ENCODE measurements around the gene SRRM4. TPM values are rescaled to one million over a fixed set of nuclear protein-coding genes. Genes with fewer than 3 reads are reported as not detected.

Gene SRRM4
- total RNA-seq, 1 experiment from 2014 or later: 0.02 TPM

DNA sequence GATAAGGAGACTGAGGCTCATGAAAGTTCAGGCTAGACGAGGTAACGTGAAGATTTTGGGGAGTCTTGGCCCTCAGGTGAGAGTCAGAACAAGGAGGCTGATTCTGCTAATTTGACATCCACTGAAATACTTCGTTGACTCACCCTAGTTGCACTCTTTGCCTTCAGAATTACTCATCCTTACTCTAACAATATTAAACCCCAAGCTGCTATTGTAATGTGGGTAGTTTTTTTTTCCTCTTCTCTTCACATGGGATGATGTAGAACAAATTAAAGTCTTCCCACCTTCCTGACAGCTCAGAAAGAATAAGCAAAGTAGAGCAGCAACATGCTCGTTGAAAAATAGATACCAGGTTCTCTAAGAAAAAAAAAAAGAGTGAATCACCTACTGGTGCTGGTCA, 22.0 kb upstream of the SRRM4 start:
- no TSS peak for BruUV-seq (replicated peaks)
- H3K4me3 ChIP-seq (replicated peaks in 1 of 2; ENCODE audit: low read depth in 1 of 2, low read length in 2 of 2): no peak overlapping the region
- no peaks in the 10 kb centered on the region for H3K9me3 ChIP-seq (ENCODE audit: control insufficient read depth in 1 of 2, insufficient read depth in 1 of 2, low read depth in 1 of 2, low read length in 2 of 2)
- ChIA-PET POLR2A (no interaction called here), CTCF (no interaction called here), RAD21 (ENCODE audit: low non-redundant PET in 1 of 2, low total read pairs in 2 of 2, uncharacterized antibody in 2 of 2, unreplicated experiment in 2 of 2) (no interaction called here)
- intact Hi-C loops (cut with micrococcal nuclease): no loop called here
- no peak for DNase-seq (ENCODE audit: low read depth, low spot score)
- H3K9me2 ChIP-seq (ENCODE audit: insufficient read depth): no peaks in the 10 kb centered on the region
- ATAC-seq: no peak
- H3K4me1 ChIP-seq (ENCODE audit: control insufficient read depth in 1 of 2, insufficient read depth in 2 of 2, low read length in 2 of 2): no peaks in the 10 kb centered on the region
- H3K9ac ChIP-seq (ENCODE audit: low read length): no peak overlapping the region
- no peaks in the 10 kb centered on the region for H3K79me2 ChIP-seq (ENCODE audit: insufficient read depth, low read length)
- no peak overlapping the region for H3K4me2 ChIP-seq (ENCODE audit: low read length)
- H3K27me3 ChIP-seq (ENCODE audit: insufficient read depth, low read length): peaks cover 22% of the 10 kb centered on the region
- no peak overlapping the region for H2AFZ ChIP-seq (ENCODE audit: low read depth, low read length, poor library complexity, severe bottlenecking)
- H4K20me1 ChIP-seq (ENCODE audit: insufficient read depth): no peaks in the 10 kb centered on the region
- no peak overlapping the region for H3K27ac ChIP-seq (ENCODE audit: low read depth, low read length)
- H3K36me3 ChIP-seq (ENCODE audit: control insufficient read depth in 1 of 2, insufficient read depth in 2 of 2, low read length in 2 of 2): no peaks in the 10 kb centered on the region
- TF ChIP-seq, protein P1, sequence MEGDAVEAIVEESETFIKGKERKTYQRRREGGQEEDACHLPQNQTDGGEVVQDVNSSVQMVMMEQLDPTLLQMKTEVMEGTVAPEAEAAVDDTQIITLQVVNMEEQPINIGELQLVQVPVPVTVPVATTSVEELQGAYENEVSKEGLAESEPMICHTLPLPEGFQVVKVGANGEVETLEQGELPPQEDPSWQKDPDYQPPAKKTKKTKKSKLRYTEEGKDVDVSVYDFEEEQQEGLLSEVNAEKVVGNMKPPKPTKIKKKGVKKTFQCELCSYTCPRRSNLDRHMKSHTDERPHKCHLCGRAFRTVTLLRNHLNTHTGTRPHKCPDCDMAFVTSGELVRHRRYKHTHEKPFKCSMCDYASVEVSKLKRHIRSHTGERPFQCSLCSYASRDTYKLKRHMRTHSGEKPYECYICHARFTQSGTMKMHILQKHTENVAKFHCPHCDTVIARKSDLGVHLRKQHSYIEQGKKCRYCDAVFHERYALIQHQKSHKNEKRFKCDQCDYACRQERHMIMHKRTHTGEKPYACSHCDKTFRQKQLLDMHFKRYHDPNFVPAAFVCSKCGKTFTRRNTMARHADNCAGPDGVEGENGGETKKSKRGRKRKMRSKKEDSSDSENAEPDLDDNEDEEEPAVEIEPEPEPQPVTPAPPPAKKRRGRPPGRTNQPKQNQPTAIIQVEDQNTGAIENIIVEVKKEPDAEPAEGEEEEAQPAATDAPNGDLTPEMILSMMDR (IDR thresholded peaks at IDR 0.05 in 2 of 3, conservative IDR thresholded peaks at IDR 0.05 in 1 of 3; ENCODE audit: borderline replicate concordance in 1 of 3, insufficient read depth in 1 of 3, low read depth in 2 of 3, low read length in 2 of 3): no peak
- TF ChIP-seq, protein P2, sequence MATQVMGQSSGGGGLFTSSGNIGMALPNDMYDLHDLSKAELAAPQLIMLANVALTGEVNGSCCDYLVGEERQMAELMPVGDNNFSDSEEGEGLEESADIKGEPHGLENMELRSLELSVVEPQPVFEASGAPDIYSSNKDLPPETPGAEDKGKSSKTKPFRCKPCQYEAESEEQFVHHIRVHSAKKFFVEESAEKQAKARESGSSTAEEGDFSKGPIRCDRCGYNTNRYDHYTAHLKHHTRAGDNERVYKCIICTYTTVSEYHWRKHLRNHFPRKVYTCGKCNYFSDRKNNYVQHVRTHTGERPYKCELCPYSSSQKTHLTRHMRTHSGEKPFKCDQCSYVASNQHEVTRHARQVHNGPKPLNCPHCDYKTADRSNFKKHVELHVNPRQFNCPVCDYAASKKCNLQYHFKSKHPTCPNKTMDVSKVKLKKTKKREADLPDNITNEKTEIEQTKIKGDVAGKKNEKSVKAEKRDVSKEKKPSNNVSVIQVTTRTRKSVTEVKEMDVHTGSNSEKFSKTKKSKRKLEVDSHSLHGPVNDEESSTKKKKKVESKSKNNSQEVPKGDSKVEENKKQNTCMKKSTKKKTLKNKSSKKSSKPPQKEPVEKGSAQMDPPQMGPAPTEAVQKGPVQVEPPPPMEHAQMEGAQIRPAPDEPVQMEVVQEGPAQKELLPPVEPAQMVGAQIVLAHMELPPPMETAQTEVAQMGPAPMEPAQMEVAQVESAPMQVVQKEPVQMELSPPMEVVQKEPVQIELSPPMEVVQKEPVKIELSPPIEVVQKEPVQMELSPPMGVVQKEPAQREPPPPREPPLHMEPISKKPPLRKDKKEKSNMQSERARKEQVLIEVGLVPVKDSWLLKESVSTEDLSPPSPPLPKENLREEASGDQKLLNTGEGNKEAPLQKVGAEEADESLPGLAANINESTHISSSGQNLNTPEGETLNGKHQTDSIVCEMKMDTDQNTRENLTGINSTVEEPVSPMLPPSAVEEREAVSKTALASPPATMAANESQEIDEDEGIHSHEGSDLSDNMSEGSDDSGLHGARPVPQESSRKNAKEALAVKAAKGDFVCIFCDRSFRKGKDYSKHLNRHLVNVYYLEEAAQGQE (IDR thresholded peaks at IDR 0.05; ENCODE audit: low read depth): no peak
- TF ChIP-seq RAD21 (IDR thresholded peaks at IDR 0.05; ENCODE audit: low read depth) (no peak), EZH2phosphoT487 (IDR thresholded peaks at IDR 0.05; ENCODE audit: borderline replicate concordance) (no peak), CBX3 (IDR thresholded peaks at IDR 0.05; ENCODE audit: low read depth) (no peak), EGR1 (IDR thresholded peaks at IDR 0.05; ENCODE audit: low read depth) (no peak), SP1 (IDR thresholded peaks at IDR 0.05; ENCODE audit: low read depth) (no peak), ZFX (IDR thresholded peaks at IDR 0.05) (no peak), TCF7L2 (IDR thresholded peaks at IDR 0.05; ENCODE audit: borderline replicate concordance, extremely low read depth, insufficient read depth, insufficient read length) (no peak), FOSL1 (IDR thresholded peaks at IDR 0.05; ENCODE audit: low read depth) (no peak), POLR2AphosphoS5 (IDR thresholded peaks at IDR 0.05; ENCODE audit: low read depth, low read length) (no peak), CEBPB (IDR thresholded peaks at IDR 0.05; ENCODE audit: low read depth) (no peak), SRF (IDR thresholded peaks at IDR 0.05; ENCODE audit: low read depth) (no peak), ZNF274 (IDR thresholded peaks at IDR 0.05; ENCODE audit: low read depth, low read length) (no peak)
- TF ChIP-seq, protein P3, sequence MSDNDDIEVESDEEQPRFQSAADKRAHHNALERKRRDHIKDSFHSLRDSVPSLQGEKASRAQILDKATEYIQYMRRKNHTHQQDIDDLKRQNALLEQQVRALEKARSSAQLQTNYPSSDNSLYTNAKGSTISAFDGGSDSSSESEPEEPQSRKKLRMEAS (IDR thresholded peaks at IDR 0.05): no peak
- TF ChIP-seq, protein P4, sequence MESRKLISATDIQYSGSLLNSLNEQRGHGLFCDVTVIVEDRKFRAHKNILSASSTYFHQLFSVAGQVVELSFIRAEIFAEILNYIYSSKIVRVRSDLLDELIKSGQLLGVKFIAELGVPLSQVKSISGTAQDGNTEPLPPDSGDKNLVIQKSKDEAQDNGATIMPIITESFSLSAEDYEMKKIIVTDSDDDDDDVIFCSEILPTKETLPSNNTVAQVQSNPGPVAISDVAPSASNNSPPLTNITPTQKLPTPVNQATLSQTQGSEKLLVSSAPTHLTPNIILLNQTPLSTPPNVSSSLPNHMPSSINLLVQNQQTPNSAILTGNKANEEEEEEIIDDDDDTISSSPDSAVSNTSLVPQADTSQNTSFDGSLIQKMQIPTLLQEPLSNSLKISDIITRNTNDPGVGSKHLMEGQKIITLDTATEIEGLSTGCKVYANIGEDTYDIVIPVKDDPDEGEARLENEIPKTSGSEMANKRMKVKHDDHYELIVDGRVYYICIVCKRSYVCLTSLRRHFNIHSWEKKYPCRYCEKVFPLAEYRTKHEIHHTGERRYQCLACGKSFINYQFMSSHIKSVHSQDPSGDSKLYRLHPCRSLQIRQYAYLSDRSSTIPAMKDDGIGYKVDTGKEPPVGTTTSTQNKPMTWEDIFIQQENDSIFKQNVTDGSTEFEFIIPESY (IDR thresholded peaks at IDR 0.05; ENCODE audit: extremely low read depth, insufficient replicate concordance, low read length): no peak

Data from HCT116 (cell line).